ENCODE measurements around the gene DDX20. TPM values are rescaled to one million over a fixed set of nuclear protein-coding genes. Genes with fewer than 3 reads are reported as not detected.

DDX20 gene
- total RNA-seq, 4 donors from 2014 or later: 11.9 to 21.5 (median 16.2) TPM

- 88 to 89% methylated on average over 1 of the region's 1 CpG for WGBS, 2 donors
- intact Hi-C loops (cut with DNase I; ENCODE audit: low total_unique reads): no loop called here
- TF ChIP-seq CTCF (IDR thresholded peaks at IDR 0.05) (no peak), POLR2A (IDR thresholded peaks at IDR 0.05) (no peak)
- no peak overlapping the region for H3K4me3 ChIP-seq (ENCODE audit: low read depth, poor library complexity, severe bottlenecking)
- no peak for DNase-seq (ENCODE audit: low spot score in 2 of 2)
These were observed 21.6 kb downstream of the DDX20 start for GRCh38 chr1:111777301-111777700.

- no peak for DNase-seq (ENCODE audit: low spot score in 2 of 2)
- intact Hi-C loops (cut with DNase I; ENCODE audit: low total_unique reads): no loop called here
- no peak overlapping the region for H3K4me3 ChIP-seq (ENCODE audit: low read depth, poor library complexity, severe bottlenecking)
- TF ChIP-seq POLR2A (IDR thresholded peaks at IDR 0.05) (no peak), CTCF (IDR thresholded peaks at IDR 0.05) (no peak)
- 76 to 80% methylated on average over 6 of the region's 6 CpGs for WGBS, 2 donors
These were observed 22.4 kb downstream of the DDX20 start for GRCh38 chr1:111778066-111778465.

- no peak overlapping the region for H3K4me3 ChIP-seq (ENCODE audit: low read depth, poor library complexity, severe bottlenecking)
- 64 to 71% methylated on average over 2 of the region's 2 CpGs for WGBS, 2 donors
- no peak for DNase-seq (ENCODE audit: low spot score in 2 of 2)
- TF ChIP-seq POLR2A (IDR thresholded peaks at IDR 0.05): no peak
- no peak for TF ChIP-seq CTCF (IDR thresholded peaks at IDR 0.05)
- intact Hi-C loops (cut with DNase I; ENCODE audit: low total_unique reads): no loop called here
These were observed 22.9 kb downstream of the DDX20 start for GRCh38 chr1:111778541-111779051.

- no peak for DNase-seq (ENCODE audit: low spot score in 2 of 2)
- TF ChIP-seq POLR2A (IDR thresholded peaks at IDR 0.05): no peak
- TF ChIP-seq CTCF (IDR thresholded peaks at IDR 0.05): no peak
- intact Hi-C loops (cut with DNase I; ENCODE audit: low total_unique reads): no loop called here
- 86 to 93% methylated on average over 2 of the region's 2 CpGs for WGBS, 2 donors
- H3K4me3 ChIP-seq (ENCODE audit: low read depth, poor library complexity, severe bottlenecking): no peak overlapping the region
These were observed 23.8 kb downstream of the DDX20 start for GRCh38 chr1:111779546-111779945.

GRCh38 chr1:111784273-111784901 lies 28.7 kb downstream of the DDX20 start:
- no peak for DNase-seq (ENCODE audit: low spot score in 2 of 2)
- H3K4me3 ChIP-seq (ENCODE audit: low read depth, poor library complexity, severe bottlenecking): no peak overlapping the region
- 88 to 89% methylated on average over 4 of the region's 4 CpGs for WGBS, 2 donors
- TF ChIP-seq CTCF (IDR thresholded peaks at IDR 0.05): no peak
- intact Hi-C loops (cut with DNase I; ENCODE audit: low total_unique reads): no loop called here
